CD8-positive, alpha-beta memory T cell (primary cell): Measurements from ENCODE around the gene CLIC3. TPM values are rescaled to one million over a fixed set of nuclear protein-coding genes. Genes with fewer than 3 reads are reported as not detected.

Source experiments
- CTCF ChIA-PET: fragments of 350-600 bp; sonication (Branson Sonifier 250); formaldehyde crosslinking; loops from one replicate; lab custom pipeline; 2021; ENCODE audit warnings: antibody characterized with exemption; lab: Charles Lee
- POLR2A ChIA-PET: fragments of 350-600 bp; sonication (Branson Sonifier 250); formaldehyde crosslinking; loops from one replicate; lab custom pipeline; 2021; ENCODE audit warnings: antibody characterized with exemption; lab: Charles Lee
- DNase-seq, 5 donors: peaks; one replicate each; pipeline versions ENCODE4 v3.0.0 to v3.0.0-alpha.2; 2020 to 2022; ENCODE audit warnings: mixed read lengths in 1 of 5
- H3K27ac ChIP-seq: one replicate; pipeline ENCODE4 v1.7.0; 2013; ENCODE audit warnings: low read depth, mild to moderate bottlenecking, low read length, moderate library complexity
- H3K27me3 ChIP-seq: 2 replicates; pipeline ENCODE4 v1.7.0; 2013; ENCODE audit warnings: low read length, mild to moderate bottlenecking; ENCODE audit not compliant: insufficient read depth, poor library complexity, severe bottlenecking
- H3K36me3 ChIP-seq: 2 replicates; pipeline ENCODE4 v1.7.0; 2013; ENCODE audit warnings: mild to moderate bottlenecking, low read length, moderate library complexity; ENCODE audit not compliant: insufficient read depth
- H3K4me1 ChIP-seq: 2 replicates; pipeline ENCODE4 v1.7.0; 2013; ENCODE audit warnings: mild to moderate bottlenecking, low read length, moderate library complexity; ENCODE audit not compliant: insufficient read depth
- H3K4me3 ChIP-seq: 2 replicates; pipeline ENCODE4 v1.7.0; 2013; ENCODE audit warnings: mild to moderate bottlenecking, low read length
- H3K9me3 ChIP-seq: 2 replicates; pipeline ENCODE4 v1.7.0; 2013; ENCODE audit warnings: mild to moderate bottlenecking, low read length
- H3K27ac Mint-ChIP-seq, 8 donors: one replicate each; pipeline ENCODE4 v1.8.0; 2020 to 2021; ENCODE audit warnings: mixed read lengths in 8 of 8, mild to moderate bottlenecking in 6 of 8, inconsistent platforms in 3 of 8, moderate library complexity in 3 of 8
- H3K27me3 Mint-ChIP-seq, 2 donors: one replicate each; pipeline ENCODE4 v1.8.0; 2020 to 2021; ENCODE audit warnings: mixed read lengths in 2 of 2, mild to moderate bottlenecking in 1 of 2, moderate library complexity in 1 of 2
- H3K36me3 Mint-ChIP-seq, 3 donors: one replicate each; pipeline ENCODE4 v1.8.0; 2020 to 2021; ENCODE audit warnings: mixed read lengths in 3 of 3, inconsistent platforms in 1 of 3, mild to moderate bottlenecking in 1 of 3
- H3K4me1 Mint-ChIP-seq, 3 donors: one replicate each; pipeline ENCODE4 v1.8.0; 2020 to 2021; ENCODE audit warnings: mixed read lengths in 3 of 3, inconsistent platforms in 1 of 3, mild to moderate bottlenecking in 1 of 3
- H3K4me3 Mint-ChIP-seq, 7 donors: one replicate each; pipeline ENCODE4 v1.8.0; 2020 to 2021; ENCODE audit warnings: mixed read lengths in 7 of 7, mild to moderate bottlenecking in 6 of 7, moderate library complexity in 4 of 7, inconsistent platforms in 2 of 7
- H3K9me3 Mint-ChIP-seq, 5 donors: one replicate each; pipeline ENCODE4 v1.8.0; 2020 to 2022; ENCODE audit warnings: mixed read lengths in 5 of 5, mild to moderate bottlenecking in 3 of 5, moderate library complexity in 2 of 5, inconsistent platforms in 1 of 5
- polyA plus RNA-seq: library from polyadenylated mRNA; unstranded; fragments of 300-500 nt; fragmentation: Illumina TruSeq; gene quantifications from one replicate; pipeline ENCODE4 v1.2.3, GENCODE V29; 2021
- total RNA-seq, 2 experiments: library from RNA; stranded (reverse); gene quantifications; one replicate each; pipeline ENCODE4 v1.2.3, GENCODE V29; 2021

The CLIC3 gene
- total and polyA plus RNA-seq, 3 experiments from 2014 or later, result 3.4 to 52.1 (median 4.1) TPM

- H3K4me1 Mint-ChIP-seq, result peaks cover 18 to 38% (median 23%) of the 10 kb centered on the region in 3 donors
- Histone ChIP-seq H3K9me3 (no peaks in the 10 kb centered on the region), H3K27ac (no peak overlapping the region), H3K36me3 (no peaks in the 10 kb centered on the region), H3K4me3 (no peak overlapping the region), H3K27me3 (no peaks in the 10 kb centered on the region), H3K4me1 (peaks cover 24% of the 10 kb centered on the region)
- ChIA-PET POLR2A (no interaction called here), CTCF (interaction anchor here (1.0 to 2.1 kb wide), 3 partner anchors 22 to 77 kb away, joined by 3 to 5 read pairs (median 3); partner anchors contain the start of gene NPDC1)
- no peaks in the 10 kb centered on the region for H3K9me3 Mint-ChIP-seq
- no peaks in the 10 kb centered on the region for H3K36me3 Mint-ChIP-seq
- H3K27ac Mint-ChIP-seq, result peak overlapping the region in 1 of 8 donors; percentile 74
- no peak overlapping the region for H3K4me3 Mint-ChIP-seq
- peaks cover 0 to 3% of the 10 kb centered on the region in 2 donors for H3K27me3 Mint-ChIP-seq
- DNase-seq, result no peak
Measured at GRCh38 chr9:136969774-136970173, 26.6 kb downstream of the CLIC3 start.

GRCh38 chr9:136969150-136969549 lies 27.2 kb downstream of the CLIC3 start:
- no peak for DNase-seq
- ChIA-PET CTCF (interaction anchor here (1.0 to 1.3 kb wide), 2 partner anchors 21 to 77 kb away, joined by 3 read pairs; partner anchors contain the start of gene NPDC1), POLR2A (no interaction called here)
- Mint-ChIP-seq H3K36me3 (no peaks in the 10 kb centered on the region), H3K4me3 (no peak overlapping the region), H3K4me1 (peaks cover 20 to 38% (median 22%) of the 10 kb centered on the region in 3 donors), H3K27ac (no peak overlapping the region), H3K27me3 (peaks cover 0 to 3% of the 10 kb centered on the region in 2 donors), H3K9me3 (no peaks in the 10 kb centered on the region)
- H3K27ac ChIP-seq, result no peak overlapping the region
- H3K4me1 ChIP-seq, result peaks cover 23% of the 10 kb centered on the region
- no peaks in the 10 kb centered on the region for H3K36me3 ChIP-seq
- no peaks in the 10 kb centered on the region for H3K9me3 ChIP-seq
- no peak overlapping the region for H3K4me3 ChIP-seq
- no peaks in the 10 kb centered on the region for H3K27me3 ChIP-seq

DNA sequence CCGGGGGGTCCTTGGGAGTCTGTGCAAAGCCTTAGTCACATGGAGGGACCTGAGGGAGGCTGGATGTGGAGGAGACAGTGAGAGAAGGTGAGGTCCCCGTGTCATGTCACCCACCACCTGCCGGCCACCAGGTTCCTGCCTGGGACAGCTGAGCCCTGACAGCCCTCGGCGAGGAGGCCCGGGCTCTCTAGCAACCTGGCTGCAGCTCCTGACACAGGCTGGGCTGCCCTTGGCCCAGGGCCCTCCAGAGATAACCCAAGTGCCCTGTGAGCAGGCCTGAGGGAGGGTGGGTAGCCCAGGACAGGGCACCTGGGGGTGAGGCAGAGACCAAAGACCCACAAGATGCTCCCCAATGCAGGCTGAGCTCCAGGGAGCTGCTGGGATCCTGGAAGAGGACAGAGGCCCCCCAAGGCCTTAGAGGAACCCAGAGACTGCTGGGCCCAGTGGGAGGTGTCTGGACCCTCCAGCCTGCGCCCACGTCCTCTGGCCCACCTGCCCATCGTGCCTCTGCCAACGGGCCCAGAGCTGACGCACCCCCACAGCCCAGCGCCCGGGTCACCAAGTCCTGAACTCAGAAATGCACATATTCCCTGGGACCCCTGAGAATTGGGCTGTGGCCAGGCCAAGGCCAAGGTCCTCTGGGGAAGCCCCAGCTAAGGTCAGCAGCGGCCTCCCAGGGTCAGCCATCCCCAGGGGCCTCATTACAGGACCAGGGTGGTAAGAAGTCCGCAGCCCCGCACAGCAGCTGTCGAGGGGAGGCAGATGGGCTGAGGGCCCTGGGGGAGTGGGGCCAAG lies 27.8 kb downstream of the CLIC3 start:
- Histone ChIP-seq H3K36me3 (no peaks in the 10 kb centered on the region), H3K9me3 (no peaks in the 10 kb centered on the region), H3K4me1 (peaks cover 19% of the 10 kb centered on the region), H3K27ac (no peak overlapping the region), H3K27me3 (no peaks in the 10 kb centered on the region), H3K4me3 (no peak overlapping the region)
- no peaks in the 10 kb centered on the region for H3K9me3 Mint-ChIP-seq
- no peak overlapping the region for H3K4me3 Mint-ChIP-seq
- no peaks in the 10 kb centered on the region for H3K36me3 Mint-ChIP-seq
- CTCF ChIA-PET, result interaction anchor here (1.3 kb wide), 1 partner anchor 78 kb away, joined by 3 read pairs; the partner anchor contains the start of gene NPDC1
- POLR2A ChIA-PET, result no interaction called here
- no peak for DNase-seq
- H3K27ac Mint-ChIP-seq, result peak overlapping the region in 1 of 8 donors; percentile 77
- peaks cover 0 to 3% of the 10 kb centered on the region in 2 donors for H3K27me3 Mint-ChIP-seq
- H3K4me1 Mint-ChIP-seq, result peaks cover 20 to 32% (median 22%) of the 10 kb centered on the region in 3 donors

GRCh38 chr9:136965771-136966484 lies 30.4 kb downstream of the CLIC3 start:
- ChIA-PET CTCF (interaction anchor here (0.7 to 2.5 kb wide), 4 partner anchors 10 to 27 kb away, joined by 3 to 8 read pairs (median 5); partner anchors contain the start of gene PAXX), POLR2A (interaction anchor here (0.6 to 2.2 kb wide), 7 partner anchors 9 to 857 kb away, joined by 3 to 6 read pairs (median 5); no protein-coding TSS in a partner anchor)
- Histone ChIP-seq H3K36me3 (no peaks in the 10 kb centered on the region), H3K9me3 (no peaks in the 10 kb centered on the region), H3K4me1 (peaks cover 35% of the 10 kb centered on the region), H3K4me3 (peak overlapping the region; percentile 34), H3K27ac (peak overlapping the region; percentile 57), H3K27me3 (no peaks in the 10 kb centered on the region)
- H3K36me3 Mint-ChIP-seq, result no peaks in the 10 kb centered on the region
- H3K9me3 Mint-ChIP-seq, result no peaks in the 10 kb centered on the region
- peaks cover 0 to 3% of the 10 kb centered on the region in 2 donors for H3K27me3 Mint-ChIP-seq
- peak overlapping the region; percentile 78 to 97 (median 95) for H3K27ac Mint-ChIP-seq
- DNase-seq, result peak in 4 of 5 donors; percentile 44 to 73 (median 66)
- H3K4me3 Mint-ChIP-seq, result peak overlapping the region; percentile 62 to 86 (median 82)
- H3K4me1 Mint-ChIP-seq, result peaks cover 30 to 56% (median 32%) of the 10 kb centered on the region in 3 donors

GRCh38 chr9:136964833-136965422 lies 31.4 kb downstream of the CLIC3 start:
- H3K4me1 ChIP-seq, result peaks cover 40% of the 10 kb centered on the region

DNA sequence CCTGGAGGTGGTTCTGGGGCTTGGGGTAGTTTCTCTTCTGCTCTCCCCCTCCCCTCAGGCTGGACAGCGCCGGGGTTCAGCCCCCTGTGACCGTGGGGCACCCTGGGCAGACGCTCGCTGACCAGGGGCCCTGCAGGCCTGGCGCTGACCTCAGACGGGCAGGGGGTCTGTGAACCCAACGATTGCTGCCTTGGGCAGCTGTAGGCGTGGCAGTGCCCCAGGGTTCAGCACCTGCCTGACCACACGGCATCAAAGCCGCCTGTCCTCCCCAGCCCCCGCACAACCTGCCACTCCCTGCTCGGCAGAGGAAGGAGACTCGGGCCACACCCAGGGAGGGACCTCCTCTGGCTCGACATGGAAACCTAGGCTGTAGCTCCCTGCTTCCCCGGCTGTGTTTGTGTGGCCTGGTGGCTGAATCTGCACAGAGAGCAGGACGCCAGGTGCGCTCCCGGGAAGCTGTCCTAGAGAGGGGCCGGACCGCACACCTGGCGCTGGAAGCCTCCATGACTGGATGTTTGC lies 32.1 kb downstream of the CLIC3 start:
- Histone ChIP-seq H3K27me3 (no peaks in the 10 kb centered on the region), H3K36me3 (no peaks in the 10 kb centered on the region), H3K4me3 (no peak overlapping the region), H3K9me3 (no peaks in the 10 kb centered on the region), H3K27ac (peak overlapping the region; percentile 16), H3K4me1 (peaks cover 47% of the 10 kb centered on the region)
- Mint-ChIP-seq H3K27ac (peak overlapping the region in 6 of 8 donors; percentile 54 to 94 (median 80)), H3K36me3 (peaks cover 0 to 3% (median 0%) of the 10 kb centered on the region in 3 donors), H3K9me3 (no peaks in the 10 kb centered on the region), H3K4me3 (peak overlapping the region in 4 of 7 donors; percentile 19 to 68 (median 46)), H3K27me3 (peaks cover 0 to 3% of the 10 kb centered on the region in 2 donors), H3K4me1 (peaks cover 39 to 68% (median 41%) of the 10 kb centered on the region in 3 donors)
- DNase-seq, result no peak
- ChIA-PET CTCF (interaction anchor here (0.8 to 2.5 kb wide), 6 partner anchors 12 to 122 kb away, joined by 3 to 8 read pairs (median 3); partner anchors contain the start of genes AJM1, CLIC3, FBXW5 and PAXX), POLR2A (interaction anchor here (2.2 kb wide), 1 partner anchor 11 kb away, joined by 6 read pairs; no protein-coding TSS in a partner anchor)

More at GRCh38 chr9:136964833-136965422, 31.4 kb downstream of the CLIC3 start:
- no peaks in the 10 kb centered on the region for H3K9me3 ChIP-seq
- H3K9me3 Mint-ChIP-seq, result no peaks in the 10 kb centered on the region
- peak overlapping the region in 6 of 7 donors; percentile 36 to 86 (median 80) for H3K4me3 Mint-ChIP-seq
- CTCF ChIA-PET, result interaction anchor here (0.8 to 2.5 kb wide), 5 partner anchors 11 to 123 kb away, joined by 3 to 8 read pairs (median 3); partner anchors contain the start of genes AJM1, FBXW5 and PAXX
- H3K36me3 Mint-ChIP-seq, result peaks cover 0 to 3% (median 0%) of the 10 kb centered on the region in 3 donors
- H3K27ac Mint-ChIP-seq, result peak overlapping the region; percentile 45 to 97 (median 86)
- H3K36me3 ChIP-seq, result no peaks in the 10 kb centered on the region
- H3K27me3 Mint-ChIP-seq, result peaks cover 0 to 3% of the 10 kb centered on the region in 2 donors
- POLR2A ChIA-PET, result interaction anchor here (0.6 to 2.2 kb wide), 3 partner anchors 10 to 62 kb away, joined by 3 to 6 read pairs (median 3); no protein-coding TSS in a partner anchor
- H3K27me3 ChIP-seq, result no peaks in the 10 kb centered on the region
- DNase-seq, result no peak
- peaks cover 38 to 62% (median 40%) of the 10 kb centered on the region in 3 donors for H3K4me1 Mint-ChIP-seq
- H3K27ac ChIP-seq, result peak overlapping the region; percentile 16
- H3K4me3 ChIP-seq, result no peak overlapping the region

DNA sequence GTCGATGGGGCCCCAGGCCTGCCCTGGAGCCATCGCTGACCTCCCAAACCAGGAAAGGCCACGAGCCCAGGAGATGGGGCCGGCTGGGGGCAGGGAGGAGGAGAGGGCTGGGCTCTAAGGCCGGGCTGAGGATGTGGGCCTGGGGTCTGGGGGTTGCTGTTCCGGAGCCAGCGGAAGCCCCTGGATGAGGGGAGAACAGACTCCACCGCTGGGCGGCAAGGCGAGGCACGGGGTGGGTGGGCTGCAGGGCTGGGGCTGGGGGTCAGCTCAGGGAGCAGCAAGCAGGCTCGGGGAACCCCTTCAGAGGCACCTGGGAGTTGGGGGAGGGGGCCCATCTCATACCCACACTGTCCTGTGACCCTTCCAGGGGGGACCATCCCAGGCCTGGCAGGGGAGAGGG lies 32.6 kb downstream of the CLIC3 start:
- CTCF ChIA-PET, result interaction anchor here (0.8 to 2.0 kb wide), 5 partner anchors 11 to 122 kb away, joined by 3 to 13 read pairs (median 3); partner anchors contain the start of genes AJM1, CLIC3 and FBXW5
- Mint-ChIP-seq H3K4me3 (peak overlapping the region in 1 of 7 donors; percentile 68), H3K27ac (no peak overlapping the region)

More for the DNA sequence above, 32.6 kb downstream of the CLIC3 start:
- no peak for DNase-seq
- no peaks in the 10 kb centered on the region for H3K36me3 ChIP-seq
- Mint-ChIP-seq H3K4me1 (peaks cover 41 to 73% (median 42%) of the 10 kb centered on the region in 3 donors), H3K9me3 (no peaks in the 10 kb centered on the region), H3K27me3 (peaks cover 0 to 3% of the 10 kb centered on the region in 2 donors), H3K36me3 (peaks cover 0 to 3% (median 0%) of the 10 kb centered on the region in 3 donors)
- peaks cover 52% of the 10 kb centered on the region for H3K4me1 ChIP-seq
- no peaks in the 10 kb centered on the region for H3K27me3 ChIP-seq
- no peaks in the 10 kb centered on the region for H3K9me3 ChIP-seq
- H3K4me3 ChIP-seq, result no peak overlapping the region
- POLR2A ChIA-PET, result no interaction called here
- no peak overlapping the region for H3K27ac ChIP-seq
